DOHH2 (cell line): ENCODE measurements around the gene ZNF296.

Experiments
- CTCF ChIP-seq: fragments of 200-600 bp; sonication (generic); IDR thresholded peaks from one replicate; pipeline ENCODE4 v1.5.1; 2014; ENCODE audit warnings: antibody characterized with exemption, mild to moderate bottlenecking, low read depth, low read length; ENCODE audit not compliant: poor library complexity, severe bottlenecking
- EZH2phosphoT487 ChIP-seq: fragments of 200-600 bp; sonication (generic); IDR thresholded peaks from 2 replicates; pipeline ENCODE4 v1.6.1; 2017; ENCODE audit warnings: borderline replicate concordance, mild to moderate bottlenecking, antibody characterized with exemption, low read length, moderate library complexity, mixed read lengths

GRCh38 chr19:45057444-45057843 lies 18.8 kb downstream of the ZNF296 start:
- TF ChIP-seq CTCF: no peak
- no peak for TF ChIP-seq EZH2phosphoT487
